Osteoblast (primary cell): ENCODE results near the gene HMSD. TPM values are rescaled to one million over a fixed set of nuclear protein-coding genes. Genes with fewer than 3 reads are reported as not detected.

ENCODE experiments used
- DNase-seq: peaks from one replicate; pipeline ENCODE4 v3.0.0; 2011; ENCODE audit warnings: low spot score, mixed read lengths; ENCODE audit not compliant: insufficient read length; ENCODE audit errors: missing footprints
- H2AFZ ChIP-seq: 2 replicates; pipeline ENCODE4 v1.6.0; 2011; ENCODE audit warnings: mild to moderate bottlenecking, low read length
- H3K27ac ChIP-seq: 2 replicates; pipeline ENCODE4 v1.5.1; 2011; ENCODE audit warnings: mild to moderate bottlenecking, low read depth, low read length, moderate library complexity
- H3K27me3 ChIP-seq: 2 replicates; pipeline ENCODE4 v1.6.0; 2012; ENCODE audit warnings: mild to moderate bottlenecking, control low read depth, inconsistent platforms, low read length, moderate library complexity; ENCODE audit not compliant: insufficient read depth
- H3K36me3 ChIP-seq: 2 replicates; pipeline ENCODE4 v1.5.1; 2011; ENCODE audit warnings: mild to moderate bottlenecking, low read length, control low read depth, moderate library complexity; ENCODE audit not compliant: insufficient read depth
- H3K4me1 ChIP-seq: 2 replicates; pipeline ENCODE4 v1.5.1; 2011; ENCODE audit warnings: mild to moderate bottlenecking, low read length, control low read depth, moderate library complexity; ENCODE audit not compliant: insufficient read depth
- H3K4me2 ChIP-seq: 2 replicates; pipeline ENCODE4 v1.6.0; 2011; ENCODE audit warnings: mild to moderate bottlenecking, low read length; ENCODE audit not compliant: insufficient read depth
- H3K4me3 ChIP-seq: fragments of 200-600 bp; sonication (generic); 3 replicates; pipeline ENCODE4 v1.5.1; 2012; ENCODE audit warnings: mild to moderate bottlenecking, low read length, inconsistent platforms; ENCODE audit not compliant: insufficient read depth
- H3K79me2 ChIP-seq: 2 replicates; pipeline ENCODE4 v1.6.0; 2012; ENCODE audit warnings: mild to moderate bottlenecking, low read length, control low read depth, inconsistent platforms; ENCODE audit not compliant: insufficient read depth
- H3K9me3 ChIP-seq: 2 replicates; pipeline ENCODE4 v1.5.1; 2011; ENCODE audit warnings: low read depth, low read length, control low read depth
- H4K20me1 ChIP-seq: 2 replicates; pipeline ENCODE4 v1.6.0; 2012; ENCODE audit warnings: mild to moderate bottlenecking, low read length, control low read depth; ENCODE audit not compliant: insufficient read depth
- CTCF ChIP-seq: IDR thresholded peaks from 2 replicates; pipeline ENCODE4 v1.5.1; 2011; ENCODE audit warnings: mild to moderate bottlenecking, low read depth, low read length, moderate library complexity; ENCODE audit errors: extremely low read depth
- total RNA-seq: library from RNA; depleted of rRNA; stranded (reverse); fragments of >200 nt; gene quantifications from 2 replicates; pipeline ENCODE4 v1.2.3, GENCODE V29; 2012

The HMSD gene
- total RNA-seq, 1 donor = 1.4 TPM

GRCh38 chr18:63906056-63906455 lies 43.0 kb upstream of the HMSD start:
- no peaks in the 10 kb centered on the region for H3K4me1 ChIP-seq
- no peak overlapping the region for H3K27ac ChIP-seq
- H3K79me2 ChIP-seq = no peaks in the 10 kb centered on the region
- H4K20me1 ChIP-seq = no peaks in the 10 kb centered on the region
- no peaks in the 10 kb centered on the region for H3K9me3 ChIP-seq
- no peaks in the 10 kb centered on the region for H3K36me3 ChIP-seq
- no peak overlapping the region for H3K4me2 ChIP-seq
- H2AFZ ChIP-seq = no peak overlapping the region
- no peaks in the 10 kb centered on the region for H3K27me3 ChIP-seq
- no peak for TF ChIP-seq CTCF
- H3K4me3 ChIP-seq = no peak overlapping the region
- no peak for DNase-seq

- DNase-seq = no peak
- Histone ChIP-seq H4K20me1 (no peaks in the 10 kb centered on the region), H3K79me2 (no peaks in the 10 kb centered on the region), H3K4me2 (no peak within 1 kb of the TSS), H3K36me3 (no peaks in the 10 kb centered on the region), H3K4me3 (no peak within 1 kb of the TSS), H3K4me1 (no peaks in the 10 kb centered on the region), H2AFZ (no peak within 1 kb of the TSS), H3K27me3 (no peaks in the 10 kb centered on the region), H3K27ac (no peak within 1 kb of the TSS), H3K9me3 (no peaks in the 10 kb centered on the region)
- TF ChIP-seq CTCF = no peak
These were observed 41.4 kb upstream of the HMSD start, which contains the start of gene SERPINB10 for GRCh38 chr18:63907664-63908063. Gene SERPINB10, plus strand, starts transcription at chr18:63907958. Its CDS starts 7,553 bp downstream, at chr18:63915511.

GRCh38 chr18:63908858-63909257 lies 40.2 kb upstream of the HMSD start:
- no peak for TF ChIP-seq CTCF
- no peaks in the 10 kb centered on the region for H4K20me1 ChIP-seq
- H3K27ac ChIP-seq = no peak overlapping the region
- no peaks in the 10 kb centered on the region for H3K9me3 ChIP-seq
- no peaks in the 10 kb centered on the region for H3K79me2 ChIP-seq
- H2AFZ ChIP-seq = no peak overlapping the region
- DNase-seq = no peak
- H3K4me3 ChIP-seq = no peak overlapping the region
- no peaks in the 10 kb centered on the region for H3K36me3 ChIP-seq
- H3K4me2 ChIP-seq = no peak overlapping the region
- H3K27me3 ChIP-seq = no peaks in the 10 kb centered on the region
- H3K4me1 ChIP-seq = no peaks in the 10 kb centered on the region

GRCh38 chr18:63909870-63910269 lies 39.2 kb upstream of the HMSD start:
- Histone ChIP-seq H2AFZ (no peak overlapping the region), H3K36me3 (no peaks in the 10 kb centered on the region), H3K27me3 (no peaks in the 10 kb centered on the region), H3K4me2 (no peak overlapping the region), H4K20me1 (no peaks in the 10 kb centered on the region), H3K4me3 (no peak overlapping the region), H3K27ac (no peak overlapping the region), H3K79me2 (no peaks in the 10 kb centered on the region), H3K4me1 (no peaks in the 10 kb centered on the region), H3K9me3 (no peaks in the 10 kb centered on the region)
- DNase-seq = no peak
- no peak for TF ChIP-seq CTCF
